ENCODE measurements around the gene ZNF701.
"Not testable (repeated sequence)": the region's sequence is repeated elsewhere in the genome, so short reads cannot be mapped to it uniquely, and the experiment has no call there.

The ZNF701 gene

GRCh38 chr19:52570000-52570861 lies at the start of gene ZNF701:
ZNF701 (plus strand) TSS chr19:52570287; CDS start chr19:52574148, 3,861 bp downstream.
- DNase-seq = peak; percentile 95 to 97 (median 96)

DNA sequence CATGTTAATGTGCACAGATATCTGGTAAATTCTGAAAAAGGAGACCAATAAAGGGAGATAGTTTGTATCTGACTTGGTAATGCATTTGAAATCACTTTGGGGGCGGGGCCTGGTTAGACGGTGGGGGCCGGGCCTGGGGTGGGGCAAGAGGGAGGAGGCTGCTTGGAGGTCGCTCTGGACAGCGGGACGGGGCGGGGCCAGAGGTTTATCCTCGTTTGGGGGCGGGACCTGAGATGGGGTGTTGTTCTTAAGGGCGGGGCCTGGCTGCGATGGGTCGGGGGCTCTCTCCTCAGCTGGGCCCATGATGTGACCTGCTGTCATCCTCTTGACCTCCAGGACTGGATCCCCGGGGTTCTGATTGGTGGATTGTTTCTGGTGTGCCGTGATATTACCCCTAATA lies 47.5 kb upstream of the ZNF701 start:
- no peak for DNase-seq

GRCh38 chr19:52524086-52524485 lies 46.0 kb upstream of the ZNF701 start:
- no peak for DNase-seq

DNA sequence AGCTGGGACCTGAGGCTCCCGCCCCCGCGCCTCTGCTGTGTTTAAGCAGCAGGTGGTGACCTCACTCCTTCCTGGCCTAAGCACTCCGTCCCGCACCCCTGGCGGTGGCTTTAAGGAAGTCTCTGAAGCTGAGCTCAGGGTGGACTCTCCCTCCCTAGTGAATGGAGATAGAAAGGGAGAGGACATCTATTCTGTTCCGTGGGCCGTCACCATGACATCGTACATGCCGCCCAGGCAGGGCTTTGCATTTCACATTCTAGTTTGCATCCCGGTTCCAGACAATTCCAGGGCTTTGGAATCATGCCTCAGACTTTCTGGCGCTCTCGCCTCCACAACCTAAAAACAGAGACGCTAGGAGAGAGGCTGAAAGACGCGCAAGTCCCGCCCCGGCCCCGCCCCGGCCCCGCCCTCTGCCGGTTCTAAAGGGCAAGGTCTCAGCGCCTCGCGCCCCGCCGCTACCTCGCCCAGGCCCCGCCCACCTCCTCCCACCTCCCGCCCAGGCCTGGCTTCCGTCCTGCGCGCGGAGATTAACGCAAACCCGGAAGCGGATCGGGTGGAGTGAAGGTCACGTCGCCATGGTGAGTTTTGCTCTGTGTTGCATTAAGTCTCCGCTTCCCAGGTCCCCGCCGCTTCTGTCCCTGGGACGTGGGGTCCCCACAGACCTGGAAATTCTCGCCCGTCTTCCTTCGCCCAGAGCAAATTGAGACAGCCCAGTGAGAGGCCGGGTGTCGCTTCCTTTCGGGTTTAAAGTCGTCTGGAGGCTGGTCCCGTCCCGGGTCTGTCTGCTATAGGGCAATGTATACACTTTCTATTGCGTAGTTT lies 42.7 kb upstream of the ZNF701 start, which contains the start of gene ZNF808:
ZNF808 (plus strand) TSS at position 535 of the 822 bp plus-strand sequence. CDS start 15,617 bp downstream, outside the sequence.
- peak; percentile 94 to 97 (median 95) for DNase-seq

DNA sequence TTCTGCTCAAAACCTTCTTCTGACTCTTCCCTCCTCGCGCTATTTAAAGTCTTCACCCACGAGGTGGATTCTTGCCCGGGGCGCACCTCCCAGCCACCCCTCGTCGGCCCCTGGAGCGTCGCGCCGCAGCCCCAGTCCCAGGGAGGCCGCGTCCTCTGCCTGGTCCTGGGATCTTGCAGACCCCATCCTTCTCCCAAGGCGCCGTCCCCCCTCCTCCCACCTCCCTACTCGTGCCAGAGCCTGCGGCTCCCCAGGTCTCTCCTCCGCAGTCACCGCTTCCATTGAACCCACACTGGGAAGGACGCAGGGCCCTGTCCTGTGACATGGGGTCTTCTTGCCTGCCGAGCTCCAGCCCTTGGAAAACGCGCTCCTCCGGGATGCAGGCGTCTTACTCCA lies 42.1 kb upstream of the ZNF701 start:
- no peak for DNase-seq

DNA sequence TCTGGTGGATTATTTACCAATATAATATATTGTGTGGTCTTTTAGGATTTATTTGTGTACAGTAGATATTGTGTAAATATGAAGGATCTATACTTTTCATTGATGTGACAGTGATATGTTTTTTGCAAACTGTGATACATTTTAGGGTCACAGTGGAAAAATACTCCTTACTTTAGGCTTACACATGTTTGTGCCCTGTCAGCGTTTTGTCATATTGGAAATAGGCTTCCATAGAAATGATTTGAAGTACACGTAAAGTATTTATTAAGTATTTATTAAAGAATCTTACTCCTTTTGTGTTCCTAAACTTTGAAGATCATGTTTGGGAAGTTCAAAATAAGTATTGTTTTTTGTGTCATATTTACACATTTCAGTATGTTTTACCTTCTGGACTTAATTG lies 37.6 kb upstream of the ZNF701 start:
- DNase-seq = no peak

DNA sequence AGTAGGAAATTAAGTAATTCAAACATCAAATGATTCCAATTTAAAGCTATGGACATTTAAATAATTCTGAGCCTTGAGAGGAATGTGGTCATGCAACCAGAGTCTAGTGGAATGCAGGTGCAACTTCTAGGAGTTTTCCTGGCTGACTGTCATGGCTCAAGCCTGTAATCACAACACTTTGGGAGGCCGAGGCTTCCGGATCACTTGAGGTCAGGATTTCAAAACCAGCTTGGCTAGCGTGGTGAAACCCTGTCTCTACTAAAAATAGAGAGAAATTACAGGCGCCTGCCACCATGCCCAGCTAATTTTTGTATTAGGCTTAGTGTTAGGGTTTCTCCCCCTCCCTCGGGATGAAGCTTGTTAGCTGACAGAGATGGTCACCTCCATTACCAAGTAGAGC lies 36.2 kb upstream of the ZNF701 start:
- peak; percentile 45 to 58 (median 47) for DNase-seq

- DNase-seq = not testable (repeated sequence)
These were observed 34.7 kb upstream of the ZNF701 start for GRCh38 chr19:52535385-52535770.

DNA sequence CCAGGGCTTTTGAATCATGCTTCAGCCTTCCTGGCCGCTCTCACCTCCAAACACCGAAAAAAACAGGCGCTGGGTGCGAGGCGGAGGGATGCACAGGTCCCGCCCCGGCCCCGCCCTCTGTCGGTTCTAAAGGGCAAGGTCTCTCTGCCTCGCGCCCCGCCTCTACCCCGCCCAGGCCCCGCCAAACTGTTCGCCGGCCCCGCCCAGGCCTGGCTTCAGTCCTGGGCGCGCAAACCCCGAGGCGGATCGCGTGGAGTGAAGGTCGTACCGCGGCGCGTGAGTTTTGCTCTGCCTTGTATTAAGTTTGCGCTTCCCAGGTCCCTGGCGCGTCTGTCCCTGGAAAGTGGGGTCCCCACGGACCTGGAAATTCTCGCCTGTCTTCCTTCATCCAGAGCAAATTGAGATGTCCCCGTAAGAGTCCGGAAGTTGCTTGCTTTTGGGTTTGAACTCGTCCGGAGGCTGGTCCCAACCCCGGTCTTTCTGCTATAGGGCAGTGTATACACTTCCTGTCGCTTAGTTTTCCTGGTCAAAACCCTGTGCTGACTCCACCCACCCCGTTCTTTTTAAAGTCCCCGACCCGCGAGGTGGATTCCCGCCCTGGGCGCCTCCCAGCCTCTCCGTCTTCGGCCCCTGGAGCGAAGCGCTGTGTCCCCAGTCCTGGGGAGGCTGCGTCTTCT lies 34.2 kb upstream of the ZNF701 start:
- peak; percentile 66 to 90 (median 85) for DNase-seq

- DNase-seq = peak in 2 of 3 donors; percentile 27 to 37
These were observed 33.7 kb upstream of the ZNF701 start for GRCh38 chr19:52536448-52536800.

DNA sequence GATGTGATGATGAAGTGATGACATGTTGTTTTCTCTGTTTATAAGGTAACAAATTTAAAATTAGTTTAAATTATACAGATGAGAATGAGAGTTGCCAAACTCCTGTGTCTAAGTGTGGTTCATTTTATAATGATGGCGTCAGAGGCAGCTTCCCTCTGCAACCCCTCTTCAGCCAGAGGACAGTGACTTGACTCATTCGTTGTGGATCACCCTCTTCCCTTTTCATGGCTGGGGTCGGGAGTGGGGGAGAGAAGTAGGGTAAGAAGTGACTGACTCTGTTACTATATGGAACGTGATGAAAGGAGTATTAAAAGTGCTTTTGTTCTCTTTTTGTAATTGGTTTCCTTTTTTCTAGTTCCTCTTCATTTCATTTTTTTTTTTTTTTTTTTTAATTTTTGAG lies 31.3 kb upstream of the ZNF701 start:
- DNase-seq = peak; percentile 34 to 43 (median 35)

DNA sequence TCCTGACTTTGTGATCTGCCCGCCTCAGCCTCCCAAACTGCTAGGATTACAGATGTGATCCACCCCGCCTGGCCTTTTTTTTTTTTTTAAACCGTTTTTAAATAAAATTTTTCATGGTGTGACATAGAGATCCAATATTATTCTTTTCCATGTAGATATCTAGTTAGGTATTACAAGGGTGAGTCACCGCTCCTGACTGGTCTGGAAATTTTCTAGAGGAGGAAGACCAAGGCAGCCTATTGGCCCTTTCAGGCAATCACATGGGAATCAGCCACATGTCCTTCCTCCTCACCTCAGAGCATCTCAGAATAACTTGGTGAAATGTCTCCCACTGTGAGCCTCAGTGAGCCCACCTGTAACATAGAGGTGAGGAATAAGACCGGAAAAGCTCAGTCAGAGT lies 28.9 kb upstream of the ZNF701 start:
- DNase-seq = not testable (repeated sequence)

- DNase-seq = no peak
These were observed 28.5 kb upstream of the ZNF701 start for GRCh38 chr19:52541608-52542007.

- not testable (repeated sequence) for DNase-seq
These were observed 27.5 kb upstream of the ZNF701 start for GRCh38 chr19:52542541-52542940.

DNA sequence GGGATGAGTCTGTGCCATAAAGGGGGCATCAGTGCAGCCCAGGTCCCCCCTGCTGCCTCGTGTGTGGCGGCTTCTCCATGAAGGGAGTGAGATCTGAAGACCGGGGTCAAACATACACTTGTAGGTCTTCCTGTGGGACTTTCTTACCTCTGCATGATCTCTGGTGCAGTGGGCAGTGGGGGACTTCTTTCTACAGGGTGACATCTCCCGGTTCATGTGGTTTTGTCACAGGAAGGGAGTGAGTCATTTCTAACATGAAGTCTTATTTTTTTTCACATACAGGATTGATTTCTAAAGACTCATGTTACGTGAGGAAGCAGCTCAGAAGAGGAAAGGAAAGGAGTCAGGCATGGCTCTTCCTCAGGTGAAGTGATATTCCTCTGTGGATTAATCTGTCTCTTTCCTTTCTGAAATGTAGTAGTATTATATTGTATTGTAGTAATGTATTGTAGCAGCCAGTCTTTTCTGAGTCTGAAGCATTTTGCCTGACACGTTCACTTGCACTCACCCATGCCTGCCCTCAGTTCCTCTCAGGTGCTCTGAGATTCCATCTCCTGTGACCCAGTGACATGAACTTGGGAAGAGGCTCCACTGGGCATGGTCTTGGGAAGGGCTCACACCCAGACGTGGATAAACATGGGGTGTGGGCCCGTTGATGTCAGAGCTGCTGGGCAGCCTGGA lies 27.0 kb upstream of the ZNF701 start:
- peak; percentile 8 to 41 (median 37) for DNase-seq

DNA sequence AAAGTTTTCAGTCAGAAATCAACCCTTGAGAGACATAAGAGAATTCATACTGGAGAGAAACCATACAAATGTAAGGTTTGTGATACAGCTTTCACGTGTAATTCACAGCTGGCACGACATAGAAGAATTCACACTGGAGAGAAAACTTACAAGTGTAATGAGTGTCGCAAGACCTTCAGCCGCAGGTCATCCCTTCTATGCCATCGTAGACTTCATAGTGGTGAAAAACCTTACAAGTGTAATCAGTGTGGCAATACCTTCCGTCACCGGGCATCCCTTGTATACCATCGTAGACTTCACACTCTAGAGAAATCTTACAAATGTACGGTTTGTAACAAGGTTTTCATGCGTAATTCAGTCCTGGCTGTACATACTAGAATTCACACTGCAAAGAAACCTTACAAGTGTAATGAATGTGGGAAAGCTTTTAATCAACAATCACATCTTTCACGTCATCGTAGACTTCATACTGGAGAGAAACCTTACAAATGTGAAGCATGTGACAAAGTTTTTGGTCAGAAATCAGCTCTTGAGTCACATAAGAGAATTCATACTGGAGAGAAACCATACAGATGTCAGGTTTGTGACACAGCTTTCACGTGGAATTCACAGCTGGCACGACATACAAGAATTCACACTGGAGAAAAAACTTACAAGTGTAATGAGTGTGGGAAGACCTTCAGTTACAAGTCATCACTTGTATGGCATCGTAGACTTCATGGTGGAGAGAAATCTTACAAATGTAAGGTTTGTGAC lies 15.7 kb upstream of the ZNF701 start:
- no peak for DNase-seq

DNA sequence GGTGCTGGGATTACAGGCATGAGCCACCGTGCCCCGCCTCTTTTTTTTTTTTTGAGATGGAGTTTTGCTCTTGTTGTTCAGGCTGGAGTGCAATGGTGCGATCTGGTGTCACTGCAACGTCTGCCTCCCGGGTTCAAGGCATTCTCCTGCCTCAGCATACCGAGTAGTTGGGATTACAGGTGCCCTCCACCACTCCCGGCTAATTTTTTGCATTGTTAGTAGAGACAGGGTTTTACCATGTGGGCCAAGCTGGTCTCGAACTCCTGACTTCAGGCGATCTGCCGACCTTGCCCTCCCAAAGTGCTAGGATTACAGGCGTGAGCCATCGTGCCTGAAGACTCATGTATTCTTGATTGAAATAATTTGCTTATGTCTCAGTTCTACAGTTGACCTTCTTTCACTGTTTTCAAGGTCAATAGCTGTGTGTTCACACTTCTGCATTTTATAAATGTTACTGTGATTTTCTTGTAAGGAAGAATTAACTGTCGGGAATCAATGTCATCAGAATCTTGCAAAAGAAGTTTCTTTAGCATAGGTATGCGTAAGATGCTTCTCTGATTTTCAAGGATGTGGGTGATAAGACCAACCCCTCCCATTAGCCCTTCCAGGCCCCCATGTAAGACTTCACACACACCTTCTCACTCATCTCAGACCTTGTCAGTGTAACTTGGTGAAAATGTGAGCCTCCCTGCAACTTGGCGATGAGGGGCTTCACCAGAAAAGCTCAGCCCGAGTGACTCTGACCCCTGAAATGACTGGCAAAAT lies 12.7 kb upstream of the ZNF701 start:
- DNase-seq = no peak

DNA sequence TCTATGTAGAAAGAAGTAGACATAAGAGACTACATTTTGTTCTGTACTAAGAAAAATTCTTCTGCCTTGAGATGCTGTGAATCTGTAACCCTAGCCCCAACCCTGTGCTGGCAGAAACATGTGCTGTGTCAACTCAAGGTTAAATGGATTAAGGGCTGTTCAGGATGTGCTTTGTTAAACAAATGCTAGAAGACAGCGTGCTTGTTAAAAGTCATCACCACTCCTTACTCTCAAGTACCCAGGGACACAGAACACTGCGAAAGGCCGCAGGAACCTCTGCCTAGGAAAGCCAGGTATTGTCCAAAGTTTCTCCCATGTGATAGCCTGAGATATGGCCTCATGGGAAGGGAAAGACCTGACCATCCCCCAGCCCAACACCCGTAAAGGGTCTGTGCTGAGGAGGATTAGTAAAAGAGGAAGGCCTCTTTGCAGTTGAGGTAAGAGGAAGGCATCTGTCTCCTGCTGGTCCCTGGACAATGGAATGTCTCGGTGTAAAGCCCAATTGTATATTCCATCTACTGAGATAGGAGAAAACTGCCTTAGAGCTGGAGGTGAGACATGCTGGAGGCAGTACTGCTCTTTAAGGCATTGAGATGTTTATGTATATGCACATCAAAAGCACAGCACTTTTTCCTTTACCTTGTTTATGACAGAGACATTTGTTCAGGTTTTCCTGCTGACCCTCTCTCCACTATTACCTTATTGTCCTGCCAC lies 11.2 kb upstream of the ZNF701 start:
- DNase-seq = not testable (repeated sequence)

- not testable (repeated sequence) for DNase-seq
These were observed 8.5 kb upstream of the ZNF701 start for GRCh38 chr19:52561611-52562010.

- DNase-seq = no peak
These were observed 4.0 kb upstream of the ZNF701 start for GRCh38 chr19:52566121-52566520.

Data from suppressor macrophage treated with lipopolysaccharide for 1 hour (primary cell).